ENCODE results near the gene HNRNPC.
"Not testable (repeated sequence)": the region's sequence is repeated elsewhere in the genome, so short reads cannot be mapped to it uniquely, and the experiment has no call there.

The HNRNPC gene

GRCh38 chr14:21268617-21269251 is 508 bp downstream of the HNRNPC start:
- no peak for DNase-seq (ENCODE audit: low read depth)

DNA sequence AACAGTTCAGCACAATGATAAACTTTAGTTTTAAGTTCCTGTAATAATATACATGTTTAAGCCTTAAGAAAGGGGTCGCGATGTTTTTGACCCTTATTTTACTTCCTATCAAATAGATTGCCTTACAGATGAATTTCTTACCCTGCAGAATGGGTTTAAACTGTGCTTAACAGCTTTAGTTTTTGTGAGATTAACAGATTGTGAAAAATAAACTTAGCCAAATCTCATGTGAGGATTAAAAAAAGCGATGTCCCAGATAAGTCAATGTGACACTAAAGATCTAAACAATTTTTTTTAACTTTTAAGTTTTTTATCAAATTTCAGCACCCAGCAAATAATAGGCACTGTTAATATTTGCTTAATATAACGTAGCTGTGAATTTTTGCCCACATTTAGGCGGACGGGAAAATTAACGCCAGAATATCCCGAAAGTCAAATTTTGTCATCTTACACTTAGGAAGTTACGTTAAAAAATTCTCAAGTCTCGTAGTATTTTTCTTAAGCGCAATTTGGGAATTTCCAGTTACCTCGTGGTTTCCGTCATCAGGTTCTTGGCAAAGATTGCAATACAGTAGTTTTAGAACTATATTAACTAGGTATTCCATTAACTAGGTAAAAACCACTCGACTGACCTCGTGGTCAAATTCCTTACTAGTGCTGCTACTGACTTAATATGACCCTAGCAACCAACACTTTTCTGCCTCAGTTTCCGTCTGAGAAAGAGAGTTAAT is 1.2 kb downstream of the HNRNPC start:
- no peak for DNase-seq (ENCODE audit: low read depth)

DNA sequence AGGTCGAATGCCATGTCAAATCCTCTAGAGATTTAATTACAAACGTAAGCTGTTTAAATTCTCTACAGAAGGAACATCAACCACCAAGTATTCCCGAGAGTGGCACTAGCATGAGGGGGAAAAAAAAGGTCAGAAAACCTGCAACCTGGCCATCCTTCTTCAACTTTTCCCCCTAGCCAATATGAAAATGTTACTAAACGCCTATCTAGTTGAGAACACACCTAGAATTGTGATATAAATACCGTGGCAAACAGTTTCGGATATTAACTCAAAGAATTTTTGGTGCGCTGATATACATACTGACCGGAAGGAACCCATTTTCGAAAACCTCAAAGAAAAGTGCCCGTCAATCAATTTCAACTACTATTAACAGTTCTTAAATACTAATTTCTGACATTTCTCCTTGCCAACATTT is 1.8 kb downstream of the HNRNPC start:
- no peak for DNase-seq (ENCODE audit: low read depth)

DNA sequence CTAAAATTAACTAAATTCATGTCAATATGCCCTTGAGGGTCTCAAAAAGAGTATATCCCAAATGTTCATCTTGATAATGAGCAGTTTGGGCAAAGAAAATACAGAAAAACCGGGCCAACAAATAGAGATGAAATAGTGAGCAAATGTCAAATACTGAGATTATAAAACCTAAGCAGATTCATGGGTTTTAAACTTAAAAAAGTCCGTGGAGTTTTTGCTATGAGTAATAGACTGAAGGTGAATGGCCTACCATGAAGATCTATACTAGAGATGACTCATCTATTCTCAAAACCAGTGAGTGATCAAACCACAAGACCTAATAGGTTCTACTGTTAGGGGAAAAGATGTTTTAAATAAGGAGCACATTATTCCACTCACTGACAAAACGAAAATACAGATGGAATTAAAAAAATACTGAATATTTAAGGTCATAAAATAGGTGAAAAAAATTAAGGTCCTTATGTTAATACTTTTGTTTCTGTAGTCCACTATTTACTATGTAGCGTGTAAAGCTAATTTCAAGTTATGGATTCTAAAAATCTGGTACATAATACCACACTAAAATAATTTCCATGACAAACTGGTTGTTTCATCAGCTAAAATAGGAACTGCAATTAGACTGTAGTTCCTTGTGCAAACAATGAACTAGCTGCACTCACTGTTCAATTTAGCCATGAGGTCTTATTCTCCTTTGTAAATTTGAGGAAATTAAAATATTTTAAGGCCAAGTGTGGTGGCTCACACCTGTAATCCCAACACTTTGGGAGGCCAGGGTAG is 5.0 kb downstream of the HNRNPC start:
- DNase-seq (ENCODE audit: low read depth), result no peak

DNA sequence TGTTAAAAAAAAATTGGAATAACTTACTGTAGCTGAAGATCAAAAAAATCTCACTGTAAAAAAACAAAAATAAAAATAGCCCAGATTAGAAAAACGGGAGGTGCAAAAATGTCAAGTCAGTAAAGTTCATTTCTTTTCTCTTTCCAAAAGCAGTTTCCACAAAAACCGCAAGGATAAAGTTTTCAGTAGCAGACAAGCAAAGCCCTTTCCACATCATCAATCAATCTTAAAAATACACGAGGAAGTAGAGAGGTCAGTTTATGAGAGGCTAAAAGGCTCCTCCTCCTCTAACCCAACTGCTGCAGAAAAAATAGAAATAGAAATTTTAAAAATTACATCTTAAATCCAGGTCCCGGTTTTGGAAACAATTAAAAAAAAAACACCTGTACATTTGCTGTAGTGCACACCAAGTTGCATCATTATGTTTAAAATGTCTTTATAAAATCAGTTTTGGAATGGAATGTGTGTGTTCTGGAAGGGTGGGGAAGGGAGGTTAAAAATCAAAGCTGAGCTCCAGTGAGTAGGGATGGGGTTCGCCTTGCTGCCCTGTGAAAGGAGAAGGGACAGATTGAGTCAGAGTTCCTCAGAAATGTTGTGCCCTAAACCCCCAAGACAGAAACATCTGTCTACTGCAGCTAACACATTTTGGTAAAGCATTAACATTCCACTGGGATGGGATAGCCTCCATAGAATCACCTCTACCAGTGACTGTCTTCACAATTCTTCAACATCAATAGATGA is 5.8 kb downstream of the HNRNPC start:
- DNase-seq (ENCODE audit: low read depth), result no peak

- DNase-seq (ENCODE audit: low read depth), result no peak
Measured at GRCh38 chr14:21262410-21262809, 6.8 kb downstream of the HNRNPC start.

DNA sequence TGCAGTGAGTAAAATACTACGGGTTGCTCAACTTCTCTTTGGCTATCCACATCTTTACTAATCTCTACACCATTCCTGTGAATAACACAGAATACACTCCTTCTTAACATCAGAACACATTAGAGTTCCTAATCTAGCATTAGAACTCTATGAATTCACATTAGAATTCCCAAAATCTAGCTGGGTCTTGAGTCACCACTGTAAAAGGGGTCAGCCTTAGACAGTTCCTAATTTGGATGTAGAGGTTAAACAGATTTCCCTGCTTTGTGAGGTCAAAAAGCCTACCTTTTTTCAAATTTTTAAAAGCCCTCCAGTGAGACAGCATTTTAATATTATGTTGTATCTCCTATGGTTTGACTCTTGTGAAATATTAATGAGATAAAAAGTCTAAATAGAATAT is 7.4 kb downstream of the HNRNPC start:
- no peak for DNase-seq (ENCODE audit: low read depth)

DNA sequence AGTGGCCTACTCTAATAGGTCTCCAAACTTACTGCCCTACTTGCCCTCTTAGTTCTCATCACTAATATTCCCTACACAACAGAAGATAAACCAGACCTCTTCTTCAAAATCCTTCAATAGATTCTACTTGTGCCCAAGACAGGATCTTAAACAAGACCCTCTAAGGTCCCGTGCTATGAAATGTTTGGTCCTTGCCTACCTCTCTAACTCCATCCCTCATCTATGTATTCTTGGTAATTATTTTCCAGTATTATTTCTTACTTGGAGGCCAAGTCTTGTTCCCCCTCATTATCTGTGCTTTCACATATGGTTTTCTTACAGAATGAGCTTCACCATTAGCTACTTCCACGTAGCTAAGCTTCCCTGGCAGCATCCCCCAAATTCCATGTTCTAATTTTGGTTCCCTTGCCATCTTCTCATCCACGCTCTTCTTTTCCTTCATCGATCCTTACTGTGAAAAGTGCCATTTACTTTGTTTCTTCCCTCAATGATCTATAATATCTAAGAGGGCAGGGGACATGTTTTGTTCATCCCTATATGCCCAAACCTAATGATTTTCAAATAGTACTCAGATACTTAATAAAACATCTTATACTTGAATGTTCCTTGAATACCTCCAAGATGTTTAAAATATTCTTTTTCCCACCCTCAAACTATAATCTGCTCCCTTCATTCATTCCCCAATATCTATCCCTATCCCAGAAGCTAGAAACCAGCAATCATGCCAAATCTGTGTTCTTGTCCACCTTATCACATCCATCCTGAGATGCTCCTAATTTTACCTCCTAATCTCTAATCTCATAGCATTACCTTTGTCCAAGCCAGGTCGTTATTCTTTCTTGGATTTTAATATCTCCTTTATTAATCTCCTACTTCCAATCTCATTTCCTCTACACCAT is 10.1 kb downstream of the HNRNPC start:
- DNase-seq (ENCODE audit: low read depth), result no peak

- no peak for DNase-seq (ENCODE audit: low read depth)
Measured at GRCh38 chr14:21258005-21258888, 11.0 kb downstream of the HNRNPC start.

- no peak for DNase-seq (ENCODE audit: low read depth)
Measured at GRCh38 chr14:21257394-21257909, 11.8 kb downstream of the HNRNPC start.

GRCh38 chr14:21256539-21257393 is 12.5 kb downstream of the HNRNPC start:
- no peak for DNase-seq (ENCODE audit: low read depth)

DNA sequence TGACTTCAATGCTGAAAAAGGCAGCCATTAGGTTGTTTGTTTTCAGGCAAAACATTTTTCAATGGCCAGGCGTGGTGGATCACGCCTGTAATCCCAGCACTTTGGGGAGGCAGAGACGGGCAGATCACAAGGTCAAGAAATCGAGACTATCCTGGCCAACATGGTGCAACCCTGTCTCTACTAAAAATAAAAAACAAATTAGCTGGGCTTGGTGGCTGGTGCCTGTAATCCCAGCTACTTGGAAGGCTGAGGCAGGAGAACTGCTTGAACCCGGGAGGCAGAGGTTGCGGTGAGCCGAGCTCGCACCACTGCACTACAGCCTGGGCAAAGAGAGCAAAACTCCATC is 13.2 kb downstream of the HNRNPC start:
- DNase-seq (ENCODE audit: low read depth), result not testable (repeated sequence)

DNA sequence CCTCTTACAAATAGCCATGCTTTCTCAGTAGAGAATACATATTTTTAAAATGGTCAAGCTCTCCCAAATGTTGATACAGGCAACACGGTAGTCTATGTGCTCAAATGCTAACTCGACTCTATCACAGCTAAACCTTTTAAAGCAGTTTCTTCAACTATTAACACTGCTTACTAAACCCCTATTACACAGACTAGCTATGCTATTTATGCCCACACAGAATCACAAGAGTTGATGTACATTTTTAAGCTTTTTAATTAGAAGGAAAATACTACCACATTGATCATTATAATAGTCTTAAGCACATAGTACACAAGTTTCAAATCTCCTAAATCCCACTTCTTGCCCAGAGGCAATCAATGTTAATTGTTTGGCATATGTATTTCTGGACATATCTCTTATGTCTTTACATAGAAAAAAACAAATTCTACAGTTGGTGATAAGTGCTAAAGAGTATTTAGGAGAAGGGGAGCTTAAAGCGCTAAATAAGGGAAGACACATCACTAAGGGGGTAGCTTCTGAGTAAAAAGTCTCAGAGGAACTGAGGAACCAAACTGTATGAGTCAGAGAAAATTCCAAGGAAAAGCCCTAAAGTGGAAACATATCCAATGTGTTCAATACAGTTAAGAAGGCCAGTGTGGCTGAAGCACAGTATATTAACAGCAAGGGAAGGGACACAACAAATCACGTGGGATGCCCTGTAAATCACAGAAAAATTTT is 13.7 kb downstream of the HNRNPC start:
- DNase-seq (ENCODE audit: low read depth), result no peak

DNA sequence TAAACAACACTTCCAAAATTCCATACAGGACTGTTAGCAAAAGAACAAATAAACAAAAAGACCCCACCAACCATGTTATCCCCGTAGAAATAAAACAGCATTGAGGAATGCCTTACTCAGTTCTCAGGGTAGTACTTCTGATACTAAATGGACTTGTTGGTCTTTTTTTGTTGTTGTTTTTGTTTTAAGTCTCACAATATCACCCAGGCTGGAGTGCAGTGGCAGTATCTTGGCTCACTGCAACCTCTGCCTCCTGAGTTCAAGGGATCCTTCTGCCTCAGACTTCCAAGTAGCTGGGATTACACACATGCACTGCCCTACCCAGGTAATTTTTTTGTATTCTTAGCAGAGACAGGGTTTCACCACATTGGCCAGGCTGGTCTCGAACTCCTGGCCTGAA is 17.1 kb downstream of the HNRNPC start:
- DNase-seq (ENCODE audit: low read depth), result no peak

GRCh38 chr14:21251215-21251614 is 18.0 kb downstream of the HNRNPC start:
- DNase-seq (ENCODE audit: low read depth), result no peak

- DNase-seq (ENCODE audit: low read depth), result no peak
Measured at GRCh38 chr14:21248739-21249411, 20.4 kb downstream of the HNRNPC start.

- DNase-seq (ENCODE audit: low read depth), result no peak
Measured at GRCh38 chr14:21248338-21248737, 20.9 kb downstream of the HNRNPC start.

GRCh38 chr14:21245813-21246212 is 23.4 kb downstream of the HNRNPC start:
- DNase-seq (ENCODE audit: low read depth), result no peak

Measured in stimulated activated CD8-positive, alpha-beta memory T cell treated with anti-CD3 and anti-CD28 coated beads, Interleukin-4, amount 100 ng/mL, for 24 hours (primary cell).